Neuron (in vitro differentiated cells): Measurements from ENCODE around the gene MGAT4B.
A peak's percentile ranks its signal among the peaks of the same experiment; 100 is the strongest.

ENCODE experiments used
- H2AFZ ChIP-seq: one replicate; pipeline ENCODE4 v1.6.1; 2013; ENCODE audit warnings: low read depth, mild to moderate bottlenecking, inconsistent platforms, low read length, moderate library complexity
- H3K27me3 ChIP-seq: one replicate; pipeline ENCODE4 v1.6.1; 2013; ENCODE audit warnings: low read length; ENCODE audit not compliant: insufficient read depth
- H3K36me3 ChIP-seq: one replicate; pipeline ENCODE4 v1.6.1; 2013; ENCODE audit warnings: low read length; ENCODE audit not compliant: insufficient read depth
- H3K4me1 ChIP-seq: one replicate; pipeline ENCODE4 v1.6.1; 2013; ENCODE audit warnings: low read length; ENCODE audit not compliant: insufficient read depth
- H3K4me3 ChIP-seq: 2 replicates; pipeline ENCODE4 v1.5.1; 2013; ENCODE audit warnings: mild to moderate bottlenecking, low read length, moderate library complexity
- H3K9me3 ChIP-seq: one replicate; pipeline ENCODE4 v1.6.1; 2013; ENCODE audit warnings: low read length

The MGAT4B gene

DNA sequence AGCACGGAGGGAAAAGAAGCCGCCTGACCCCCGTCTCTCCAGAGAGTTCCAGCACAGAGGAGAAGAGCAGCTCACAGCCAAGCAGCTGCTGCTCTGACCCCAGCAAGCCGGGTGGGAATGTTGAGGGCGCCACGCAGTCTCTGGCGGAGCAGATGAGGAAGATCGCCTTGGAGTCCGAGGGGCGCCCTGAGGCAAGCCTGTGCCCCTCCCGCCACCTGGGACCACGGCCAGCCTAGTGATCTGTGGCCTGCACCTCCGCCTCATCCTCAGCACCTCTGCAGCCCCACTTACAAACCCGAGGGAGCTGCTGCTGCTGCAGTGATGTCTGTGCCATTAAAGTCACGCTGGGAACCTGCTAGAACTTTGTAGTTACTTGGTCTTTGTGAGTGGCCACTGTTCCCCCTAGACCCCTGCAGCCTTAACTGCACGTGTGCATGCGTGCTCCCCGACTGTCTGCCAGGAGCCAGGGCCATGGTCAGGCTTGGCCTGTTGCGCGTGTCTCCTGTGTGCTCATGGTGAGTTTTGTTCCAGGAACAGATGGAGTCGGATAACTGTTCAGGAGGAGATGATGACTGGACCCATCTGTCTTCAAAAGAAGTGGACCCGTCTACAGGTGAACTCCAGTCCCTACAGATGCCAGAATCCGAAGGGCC, 26.5 kb upstream of the MGAT4B start:
- H3K4me3 ChIP-seq = no peak overlapping the region
- no peaks in the 10 kb centered on the region for H3K27me3 ChIP-seq
- H3K36me3 ChIP-seq = peaks cover 67% of the 10 kb centered on the region
- no peak overlapping the region for H2AFZ ChIP-seq
- H3K9me3 ChIP-seq = peaks cover 5% of the 10 kb centered on the region
- H3K4me1 ChIP-seq = no peaks in the 10 kb centered on the region

DNA sequence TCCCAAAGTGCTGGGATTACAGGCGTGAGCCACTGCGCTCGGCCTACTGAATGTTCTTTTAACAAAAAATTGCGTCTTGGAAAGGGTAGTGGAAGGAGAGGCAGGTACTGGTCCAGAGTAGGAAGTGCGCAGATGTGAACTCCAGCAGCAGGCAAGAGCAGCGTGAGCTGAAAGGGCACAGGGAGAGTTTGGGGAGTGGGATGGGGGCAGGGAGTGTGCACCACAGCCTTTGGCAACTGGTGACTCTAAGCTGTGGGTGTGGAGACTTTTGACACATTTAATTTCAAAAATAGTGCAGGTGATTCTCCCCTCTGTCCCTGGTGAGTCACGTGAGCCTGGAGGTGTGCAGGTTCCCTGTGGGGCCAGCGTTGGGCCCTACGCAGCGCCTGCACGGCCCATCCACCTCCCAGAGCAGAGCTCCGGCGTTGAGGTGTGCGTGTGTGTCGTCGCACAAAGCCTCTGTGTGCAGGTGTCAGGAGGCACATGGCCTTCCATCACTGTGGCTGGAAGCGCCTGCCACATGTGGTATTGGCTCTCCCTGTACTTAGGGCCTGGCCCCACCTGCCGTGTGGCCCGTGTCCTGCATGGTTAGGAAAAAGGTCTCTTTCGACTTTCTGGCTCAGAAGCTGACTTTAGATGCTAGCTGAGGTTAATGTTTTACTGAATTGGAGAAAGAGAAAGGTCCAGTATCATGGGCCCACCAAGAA, 25.5 kb upstream of the MGAT4B start:
- no peaks in the 10 kb centered on the region for H3K4me1 ChIP-seq
- no peak overlapping the region for H3K4me3 ChIP-seq
- peaks cover 64% of the 10 kb centered on the region for H3K36me3 ChIP-seq
- no peak overlapping the region for H2AFZ ChIP-seq
- H3K9me3 ChIP-seq = peaks cover 5% of the 10 kb centered on the region
- no peaks in the 10 kb centered on the region for H3K27me3 ChIP-seq

DNA sequence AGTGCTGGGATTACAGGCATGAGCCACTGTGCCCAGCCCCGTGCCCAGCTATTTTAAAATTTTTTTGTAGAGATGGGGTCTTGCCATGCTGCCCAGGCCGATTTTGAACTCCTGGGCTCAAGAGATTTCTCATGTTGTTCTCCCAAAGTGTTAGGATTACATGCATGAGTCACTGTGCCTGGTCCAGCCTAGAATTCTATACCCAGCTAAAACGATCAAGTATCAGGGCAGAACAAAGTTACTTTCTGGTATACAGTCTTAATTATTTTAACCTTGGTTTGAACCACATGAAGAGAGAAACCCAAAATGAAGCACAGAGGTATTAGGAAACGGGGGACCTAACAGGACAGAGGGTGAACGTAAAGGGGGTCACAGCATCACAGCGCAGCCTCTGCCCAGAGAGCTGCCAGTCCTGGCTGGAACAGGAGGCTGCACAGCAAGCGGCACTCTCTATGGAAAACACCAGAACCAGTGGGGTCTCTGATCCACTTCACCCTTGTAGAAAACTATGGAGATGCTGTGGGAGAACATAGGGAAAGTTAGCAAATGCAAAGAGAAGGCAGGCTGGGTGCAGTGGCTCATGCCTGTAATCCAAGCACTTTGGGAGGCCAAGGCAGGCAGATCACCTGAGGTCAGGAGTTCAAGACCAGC, 24.3 kb upstream of the MGAT4B start:
- Histone ChIP-seq H3K36me3 (peaks cover 59% of the 10 kb centered on the region), H3K4me1 (no peaks in the 10 kb centered on the region), H3K9me3 (peaks cover 5% of the 10 kb centered on the region), H3K4me3 (no peak overlapping the region), H3K27me3 (no peaks in the 10 kb centered on the region), H2AFZ (no peak overlapping the region)

DNA sequence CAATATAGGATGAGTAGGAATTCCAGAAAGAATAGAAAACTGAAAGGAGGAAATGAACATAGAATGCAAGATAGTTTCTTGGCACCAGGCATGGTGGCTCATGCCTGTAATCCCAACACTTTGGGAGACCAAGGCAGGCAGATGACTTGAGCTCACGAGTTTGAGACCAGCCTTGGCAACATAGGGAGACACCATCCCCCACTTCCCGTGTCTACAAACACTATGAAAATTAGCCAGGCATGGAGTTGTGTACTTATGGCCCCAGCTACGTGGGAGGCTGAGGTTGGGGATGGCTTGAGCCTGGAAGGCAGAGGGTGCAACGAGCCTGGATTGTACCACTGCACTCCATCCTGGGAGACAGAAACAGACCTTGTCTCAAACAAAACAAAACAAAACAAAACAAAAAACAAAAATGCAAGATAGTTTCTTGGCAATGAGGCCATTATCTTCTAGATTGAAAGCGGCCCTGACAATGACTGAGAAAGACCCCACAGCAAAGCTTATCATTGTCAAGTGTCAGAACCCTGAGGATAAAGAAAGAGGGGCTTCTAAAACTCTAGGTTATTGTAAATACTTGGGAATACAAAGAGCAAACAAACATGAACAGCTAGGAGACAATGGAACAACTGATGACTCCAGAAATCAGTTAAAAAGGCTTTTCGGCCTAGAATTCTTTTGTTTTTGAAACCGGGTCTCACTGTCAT, 23.2 kb upstream of the MGAT4B start:
- no peaks in the 10 kb centered on the region for H3K27me3 ChIP-seq
- H3K4me1 ChIP-seq = no peaks in the 10 kb centered on the region
- peaks cover 5% of the 10 kb centered on the region for H3K9me3 ChIP-seq
- H3K4me3 ChIP-seq = no peak overlapping the region
- no peak overlapping the region for H2AFZ ChIP-seq
- peaks cover 69% of the 10 kb centered on the region for H3K36me3 ChIP-seq

DNA sequence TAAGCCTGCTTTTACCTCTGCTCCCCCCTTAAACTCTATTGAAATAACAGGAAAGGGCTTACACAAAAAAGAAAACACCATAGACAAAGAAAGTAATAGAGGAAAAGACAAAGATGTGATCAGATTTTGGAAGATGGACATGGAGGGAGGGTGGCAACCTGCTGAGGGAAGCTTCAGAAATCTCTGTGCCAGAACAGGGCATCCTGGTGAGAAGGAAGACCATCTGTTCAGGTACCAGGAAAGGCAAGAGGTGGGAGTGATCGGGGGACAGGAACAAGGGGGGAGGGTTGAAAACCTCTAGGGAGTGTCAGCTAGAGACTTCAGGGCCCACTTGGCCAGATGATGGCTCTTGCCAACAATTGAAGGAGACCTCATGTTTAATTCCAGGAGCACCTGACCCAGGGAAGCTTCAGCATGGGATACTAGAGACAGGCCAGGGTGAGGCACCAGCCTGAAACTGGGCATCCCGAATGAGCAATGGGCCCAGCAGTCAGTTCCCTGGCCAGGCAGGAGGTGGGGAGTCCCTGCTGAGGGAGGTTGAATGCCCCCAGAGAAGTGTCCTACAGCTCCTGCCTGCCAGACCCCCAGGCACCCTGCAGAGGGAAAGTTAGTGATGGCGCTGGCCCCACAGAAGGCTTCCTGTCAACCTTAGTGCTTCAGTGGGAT, 22.2 kb upstream of the MGAT4B start:
- peaks cover 75% of the 10 kb centered on the region for H3K36me3 ChIP-seq

DNA sequence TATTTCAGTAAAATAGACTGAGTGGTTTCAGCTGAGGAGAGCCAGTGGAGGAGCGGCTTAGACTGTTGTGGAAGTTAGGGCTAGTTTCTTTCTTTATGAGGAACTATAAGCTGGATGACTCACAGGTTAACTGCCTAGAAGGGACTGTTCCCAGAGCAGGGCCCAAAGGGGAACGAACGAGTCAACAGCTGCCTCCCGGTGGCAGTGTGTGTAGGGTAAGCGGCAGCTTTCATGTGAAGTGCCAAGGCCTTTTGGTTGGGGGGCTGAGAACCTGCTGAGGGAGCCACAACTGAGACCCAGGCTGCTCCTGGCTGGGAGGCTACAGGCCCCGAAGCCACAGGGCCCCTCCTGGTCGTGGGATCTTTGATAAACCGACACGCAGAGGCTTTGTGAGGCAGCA, 21.0 kb upstream of the MGAT4B start:
- peaks cover 5% of the 10 kb centered on the region for H3K9me3 ChIP-seq
- no peak overlapping the region for H2AFZ ChIP-seq
- peaks cover 74% of the 10 kb centered on the region for H3K36me3 ChIP-seq
- H3K4me1 ChIP-seq = peaks cover 3% of the 10 kb centered on the region
- no peak overlapping the region for H3K4me3 ChIP-seq
- no peaks in the 10 kb centered on the region for H3K27me3 ChIP-seq

More for the DNA sequence above, 22.2 kb upstream of the MGAT4B start:
- Histone ChIP-seq H3K27me3 (no peaks in the 10 kb centered on the region), H2AFZ (no peak overlapping the region), H3K4me3 (no peak overlapping the region), H3K9me3 (peaks cover 5% of the 10 kb centered on the region), H3K4me1 (no peaks in the 10 kb centered on the region)

DNA sequence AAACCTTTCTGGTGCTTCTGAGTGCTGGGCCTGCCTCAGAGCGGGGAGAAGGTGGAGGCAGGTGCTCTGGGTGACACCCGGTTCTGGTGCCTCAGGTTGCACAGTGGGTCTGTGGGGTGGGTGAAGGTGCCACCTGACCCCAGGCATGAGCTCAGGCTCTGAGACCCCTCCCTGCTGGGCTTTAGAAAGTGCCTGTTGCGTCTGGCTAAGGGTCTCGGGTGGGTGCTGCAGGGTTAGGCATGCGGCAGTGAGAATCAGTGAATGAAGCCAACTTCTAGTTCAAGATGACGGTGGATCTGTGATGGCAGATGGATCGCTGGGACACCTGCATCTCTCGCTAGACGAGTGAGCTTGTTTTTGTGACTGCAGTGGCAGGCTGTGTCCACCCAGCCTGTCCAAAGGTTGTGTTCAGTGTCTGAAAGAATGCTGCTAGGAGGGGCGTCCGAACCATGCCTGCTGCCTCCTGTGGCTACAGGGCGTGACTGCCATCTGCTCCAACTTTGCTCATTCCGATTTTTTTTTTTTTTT, 19.1 kb upstream of the MGAT4B start:
- H3K36me3 ChIP-seq = peaks cover 64% of the 10 kb centered on the region
- no peaks in the 10 kb centered on the region for H3K27me3 ChIP-seq
- peaks cover 5% of the 10 kb centered on the region for H3K9me3 ChIP-seq
- H3K4me3 ChIP-seq = no peak overlapping the region
- H3K4me1 ChIP-seq = peaks cover 14% of the 10 kb centered on the region
- no peak overlapping the region for H2AFZ ChIP-seq

DNA sequence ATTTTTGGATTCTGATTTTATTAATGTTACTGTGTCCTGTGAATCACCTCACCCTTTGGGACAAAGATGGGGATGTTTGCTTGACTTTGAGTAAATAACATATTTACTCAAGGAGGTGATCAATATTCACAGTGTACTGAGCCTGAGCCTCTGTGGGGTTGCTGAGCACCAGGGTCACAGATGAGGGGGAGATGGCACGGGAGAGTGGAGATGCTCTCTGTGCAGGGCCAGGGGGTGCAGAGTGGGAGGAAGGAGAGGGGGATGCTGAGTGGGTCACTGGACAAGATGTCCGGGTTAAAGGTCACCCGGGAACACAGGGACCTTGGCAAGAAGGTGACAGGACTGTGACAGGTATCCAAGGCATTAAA, 18.1 kb upstream of the MGAT4B start:
- H3K9me3 ChIP-seq = peaks cover 2% of the 10 kb centered on the region
- H3K4me1 ChIP-seq = peaks cover 22% of the 10 kb centered on the region
- H3K4me3 ChIP-seq = no peak overlapping the region
- no peak overlapping the region for H2AFZ ChIP-seq
- peaks cover 59% of the 10 kb centered on the region for H3K36me3 ChIP-seq
- H3K27me3 ChIP-seq = no peaks in the 10 kb centered on the region

DNA sequence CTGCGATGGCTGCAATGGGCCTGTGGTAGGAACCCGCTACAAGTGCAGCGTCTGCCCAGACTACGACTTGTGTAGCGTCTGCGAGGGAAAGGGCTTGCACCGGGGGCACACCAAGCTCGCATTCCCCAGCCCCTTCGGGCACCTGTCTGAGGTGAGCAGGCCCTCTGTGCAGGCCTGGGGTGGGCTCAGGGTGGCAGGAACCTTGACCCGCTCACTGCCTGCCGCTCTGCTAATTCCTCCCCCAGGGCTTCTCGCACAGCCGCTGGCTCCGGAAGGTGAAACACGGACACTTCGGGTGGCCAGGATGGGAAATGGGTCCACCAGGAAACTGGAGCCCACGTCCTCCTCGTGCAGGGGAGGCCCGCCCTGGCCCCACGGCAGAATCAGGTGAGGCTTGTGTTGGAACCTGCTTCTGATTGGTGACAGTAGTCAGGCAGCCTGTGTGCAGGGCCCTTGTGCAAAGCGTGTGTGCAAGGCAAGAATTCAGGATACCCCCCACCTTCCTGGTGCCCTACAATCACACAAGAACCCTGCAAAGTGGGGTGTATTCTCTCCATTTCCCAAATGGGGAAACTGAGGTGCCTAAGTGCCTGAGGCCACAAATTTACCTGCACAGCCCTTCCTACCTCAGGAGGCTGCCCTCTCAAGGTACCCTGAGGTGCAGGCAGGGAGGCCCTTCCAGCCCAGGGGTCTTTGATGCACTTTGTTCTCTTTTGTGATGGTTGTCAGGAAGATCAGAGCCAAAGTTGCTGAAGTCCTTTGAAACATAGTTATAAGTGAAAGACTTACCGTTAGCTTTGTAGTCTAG, 17.5 kb upstream of the MGAT4B start:
- H3K36me3 ChIP-seq = peaks cover 54% of the 10 kb centered on the region
- H3K9me3 ChIP-seq = no peaks in the 10 kb centered on the region
- no peaks in the 10 kb centered on the region for H3K27me3 ChIP-seq
- H2AFZ ChIP-seq = no peak overlapping the region
- H3K4me3 ChIP-seq = no peak overlapping the region
- H3K4me1 ChIP-seq = peaks cover 27% of the 10 kb centered on the region

DNA sequence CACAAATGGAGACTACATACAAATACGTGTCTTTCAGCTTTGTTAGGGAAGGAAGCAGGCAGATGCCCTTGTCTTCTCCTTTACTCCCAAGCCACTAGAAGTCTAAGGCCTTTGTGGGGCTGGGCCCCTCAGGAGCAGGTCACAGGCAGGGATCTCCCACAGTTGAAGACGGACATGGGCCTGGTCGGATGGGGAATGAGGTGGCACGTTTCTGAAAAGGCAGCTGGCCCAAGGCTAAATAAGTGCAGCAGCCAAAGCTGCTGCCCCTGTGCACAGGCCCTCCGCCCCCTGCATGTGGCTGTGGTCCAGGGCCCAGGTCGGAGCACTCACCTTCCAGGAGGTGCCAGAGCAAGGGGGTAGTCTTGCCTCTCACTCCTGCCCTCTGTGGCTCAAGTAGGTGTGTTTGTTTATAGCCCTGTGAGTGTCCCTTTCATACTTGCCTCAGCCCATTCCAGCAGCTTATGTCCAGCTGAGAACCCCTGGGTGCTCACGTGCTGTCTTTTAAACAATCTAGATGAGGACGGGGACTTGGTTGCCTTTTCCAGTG, 15.9 kb upstream of the MGAT4B start:
- peak overlapping the region; percentile 57 for H3K4me3 ChIP-seq
- no peaks in the 10 kb centered on the region for H3K9me3 ChIP-seq
- no peaks in the 10 kb centered on the region for H3K27me3 ChIP-seq
- peaks cover 34% of the 10 kb centered on the region for H3K4me1 ChIP-seq
- no peak overlapping the region for H2AFZ ChIP-seq
- H3K36me3 ChIP-seq = peaks cover 40% of the 10 kb centered on the region

DNA sequence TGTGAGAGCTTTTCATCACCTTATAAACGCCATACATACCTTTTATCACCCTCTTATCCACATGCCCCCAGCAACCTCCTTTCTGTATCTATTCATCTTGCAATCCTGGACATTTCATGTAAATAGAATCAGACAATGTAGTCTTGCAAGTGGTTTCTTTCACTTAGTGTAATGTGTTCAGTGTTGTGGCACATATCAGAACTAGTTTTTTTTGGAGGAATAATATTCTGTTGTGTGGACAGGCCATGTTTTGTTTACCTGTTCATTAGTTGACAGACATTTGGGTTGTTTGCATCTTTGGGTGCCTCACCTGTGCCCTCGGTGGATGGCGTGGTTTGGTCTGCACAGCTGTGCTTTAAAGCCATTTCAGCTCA, 15.4 kb upstream of the MGAT4B start:
- no peak overlapping the region for H2AFZ ChIP-seq
- H3K36me3 ChIP-seq = peaks cover 38% of the 10 kb centered on the region
- H3K27me3 ChIP-seq = no peaks in the 10 kb centered on the region
- peaks cover 34% of the 10 kb centered on the region for H3K4me1 ChIP-seq
- no peaks in the 10 kb centered on the region for H3K9me3 ChIP-seq
- H3K4me3 ChIP-seq = peak overlapping the region; percentile 57
